Breast epithelium (tissue), 4 donors: ENCODE data around the gene ADA. TPM values are rescaled to one million over a fixed set of nuclear protein-coding genes. Genes with fewer than 3 reads are reported as not detected.
"Not testable (repeated sequence)": the region's sequence is repeated elsewhere in the genome, so short reads cannot be mapped to it uniquely, and the experiment has no call there.

Experiments
- DNase-seq, 2 donors: peaks; one replicate each; pipeline ENCODE4 v3.0.0-alpha.2; 2019; ENCODE audit warnings: low spot score in 2 of 2
- H3K27ac ChIP-seq, 2 donors: fragments of 200-600 bp; sonication (generic) in 1 of 2; one replicate each; pipeline ENCODE4 v1.5.1; 2016 to 2019; ENCODE audit warnings: mild to moderate bottlenecking in 1 of 2
- H3K27me3 ChIP-seq, 2 donors: fragments of 200-600 bp; sonication (generic) in 1 of 2; one replicate each; pipeline versions ENCODE4 v1.5.1 to v1.6.0; 2017 to 2019; ENCODE audit warnings: control low read depth in 1 of 2, mild to moderate bottlenecking in 1 of 2
- H3K36me3 ChIP-seq: fragments of 200-600 bp; one replicate; pipeline ENCODE4 v1.5.1; 2019
- H3K4me1 ChIP-seq, 2 donors: fragments of 200-600 bp; sonication (generic); one replicate each; pipeline ENCODE4 v1.5.1; 2016 to 2019; ENCODE audit warnings: control low read depth in 1 of 2
- H3K4me3 ChIP-seq, 3 donors: fragments of 200-600 bp; sonication (generic); 1 replicate in 2 of 3; 2 replicates in 1 of 3; pipeline ENCODE4 v1.5.1; 2016 to 2019; ENCODE audit warnings: mild to moderate bottlenecking in 3 of 3, moderate library complexity in 2 of 3
- H3K9me3 ChIP-seq, 2 donors: fragments of 200-600 bp; sonication (generic) in 1 of 2; one replicate each; pipeline ENCODE4 v1.5.1; 2016 to 2019; ENCODE audit warnings: control low read depth in 1 of 2
- POLR2A ChIP-seq: fragments of 450-650 bp; IDR thresholded peaks from one replicate; pipeline ENCODE4 v1.6.1; 2016; ENCODE audit warnings: antibody characterized with exemption, mild to moderate bottlenecking, moderate library complexity
- POLR2AphosphoS5 ChIP-seq, 3 donors: sonication (generic); formaldehyde crosslinking; IDR thresholded peaks; one replicate each; pipeline ENCODE4 v1.6.1; 2017; ENCODE audit warnings: antibody characterized with exemption in 3 of 3
- intact Hi-C: fragments of 100-400 bp; cut with DNase I; formaldehyde crosslinking; loops from one replicate; pipeline ENCODE4 v1.15.1; 2023; ENCODE audit warnings: low total_unique reads
- total RNA-seq, 3 donors: library from RNA; depleted of rRNA; stranded (reverse); fragments of >200 nt; gene quantifications; one replicate each; pipeline ENCODE4 v1.1.0, GENCODE V29; 2016
- TF ChIP-seq, protein P1 (sequence below), 3 donors: fragments of 450-650 bp; IDR thresholded peaks; one replicate each; pipeline ENCODE4 v1.5.1; 2016 to 2017; ENCODE audit warnings: antibody characterized with exemption in 3 of 3, mild to moderate bottlenecking in 3 of 3, moderate library complexity in 3 of 3

ADA gene
- total RNA-seq, 3 donors from 2014 or later: 5.7 to 46.2 (median 11.5) TPM

DNA sequence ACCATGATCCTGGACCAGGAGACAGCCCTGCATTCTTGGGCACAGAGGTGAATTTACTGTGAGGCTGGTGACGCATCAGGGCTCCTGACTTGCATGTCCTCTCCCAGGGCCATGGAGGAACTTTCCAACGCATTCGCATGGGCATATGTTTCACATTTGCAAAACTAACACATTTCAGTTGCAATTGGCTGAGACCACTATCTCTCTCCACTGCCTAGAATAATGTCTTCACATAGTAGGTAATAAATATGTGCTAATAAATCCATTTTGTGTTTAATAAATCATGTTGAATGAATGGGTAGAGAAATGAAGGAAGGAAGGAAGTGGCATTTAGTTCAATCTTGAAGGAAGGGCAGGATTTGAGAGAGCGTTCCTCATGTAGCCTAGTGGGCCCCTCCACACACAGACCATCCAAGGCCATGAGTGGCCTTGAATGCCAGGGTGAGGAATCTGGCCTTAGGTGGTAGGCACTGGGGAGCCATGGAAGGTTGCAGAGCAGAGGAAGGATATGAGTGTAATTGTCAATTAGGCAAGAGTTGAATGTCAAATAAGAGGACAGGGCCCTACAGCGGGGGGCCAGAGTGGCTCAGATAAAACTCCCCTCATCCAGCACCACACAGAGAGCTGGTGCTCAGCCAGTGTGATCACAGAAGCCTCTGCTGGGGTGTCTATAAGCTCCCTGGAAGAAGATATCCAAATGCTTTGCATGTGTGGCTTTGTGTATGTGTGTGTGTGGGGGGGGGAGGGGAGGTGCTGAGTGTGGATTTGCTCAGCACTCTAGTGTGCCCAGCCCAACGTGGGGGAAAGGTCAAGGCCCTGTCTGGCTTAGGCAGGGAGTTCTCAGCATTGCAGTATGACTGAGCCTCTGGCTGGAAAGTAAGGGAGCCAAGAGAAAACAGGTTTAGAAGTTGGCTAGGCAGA is 32.8 kb upstream of the ADA start:
- Histone ChIP-seq H3K36me3 (no peaks in the 10 kb centered on the region), H3K27ac (no peak overlapping the region), H3K27me3 (no peaks in the 10 kb centered on the region), H3K4me3 (no peak overlapping the region), H3K4me1 (no peaks in the 10 kb centered on the region), H3K9me3 (no peaks in the 10 kb centered on the region)
- DNase-seq: no peak
- intact Hi-C loops: loop anchor here (10.0 kb wide), 1 partner anchor 180 kb away; no protein-coding TSS in a partner anchor
- TF ChIP-seq POLR2AphosphoS5 (IDR thresholded peaks at IDR 0.05) (no peak), POLR2A (no peak)

DNA sequence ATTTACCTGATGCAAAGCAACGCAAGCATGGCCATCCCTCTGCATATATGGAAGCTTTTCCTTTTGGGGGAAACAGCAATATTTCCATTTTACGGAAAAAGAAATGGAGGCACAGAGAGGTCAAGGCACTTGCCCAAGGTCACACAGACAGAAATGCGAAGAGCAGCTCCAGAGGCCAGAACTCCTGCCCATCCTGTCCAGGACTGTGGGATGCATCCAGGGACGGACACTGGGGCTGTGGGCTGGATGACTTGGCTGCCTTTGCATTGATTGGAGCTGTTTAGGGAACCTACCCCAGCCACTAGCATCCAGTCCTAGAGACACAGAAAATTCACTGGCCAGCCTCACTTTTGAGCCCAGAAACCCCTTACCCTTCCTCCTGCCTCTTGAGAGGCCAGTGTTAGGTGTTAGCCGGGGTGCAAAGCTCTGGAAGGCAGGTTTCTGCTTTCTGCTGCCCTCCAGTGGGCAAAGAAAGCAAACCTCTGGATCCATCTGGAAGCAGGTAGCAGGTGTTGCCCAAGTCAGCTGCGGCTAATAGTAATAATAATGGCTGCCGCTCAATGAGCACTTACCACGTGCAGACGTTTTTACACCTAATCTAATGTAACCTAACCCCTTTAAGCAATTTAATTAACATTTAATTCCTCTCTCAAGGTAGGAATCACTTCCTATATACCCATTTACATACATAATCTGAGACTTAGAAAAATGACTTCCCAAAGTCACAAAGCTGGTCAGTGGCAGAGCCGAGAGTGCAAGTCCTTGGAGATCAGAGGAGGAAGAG is 32.0 kb upstream of the ADA start:
- H3K4me3 ChIP-seq: no peak overlapping the region
- H3K36me3 ChIP-seq: no peaks in the 10 kb centered on the region
- intact Hi-C loops: loop anchor here (10.0 kb wide), 1 partner anchor 181 kb away; no protein-coding TSS in a partner anchor
- TF ChIP-seq POLR2A: no peak
- TF ChIP-seq POLR2AphosphoS5 (IDR thresholded peaks at IDR 0.05): no peak
- TF ChIP-seq, protein P1, sequence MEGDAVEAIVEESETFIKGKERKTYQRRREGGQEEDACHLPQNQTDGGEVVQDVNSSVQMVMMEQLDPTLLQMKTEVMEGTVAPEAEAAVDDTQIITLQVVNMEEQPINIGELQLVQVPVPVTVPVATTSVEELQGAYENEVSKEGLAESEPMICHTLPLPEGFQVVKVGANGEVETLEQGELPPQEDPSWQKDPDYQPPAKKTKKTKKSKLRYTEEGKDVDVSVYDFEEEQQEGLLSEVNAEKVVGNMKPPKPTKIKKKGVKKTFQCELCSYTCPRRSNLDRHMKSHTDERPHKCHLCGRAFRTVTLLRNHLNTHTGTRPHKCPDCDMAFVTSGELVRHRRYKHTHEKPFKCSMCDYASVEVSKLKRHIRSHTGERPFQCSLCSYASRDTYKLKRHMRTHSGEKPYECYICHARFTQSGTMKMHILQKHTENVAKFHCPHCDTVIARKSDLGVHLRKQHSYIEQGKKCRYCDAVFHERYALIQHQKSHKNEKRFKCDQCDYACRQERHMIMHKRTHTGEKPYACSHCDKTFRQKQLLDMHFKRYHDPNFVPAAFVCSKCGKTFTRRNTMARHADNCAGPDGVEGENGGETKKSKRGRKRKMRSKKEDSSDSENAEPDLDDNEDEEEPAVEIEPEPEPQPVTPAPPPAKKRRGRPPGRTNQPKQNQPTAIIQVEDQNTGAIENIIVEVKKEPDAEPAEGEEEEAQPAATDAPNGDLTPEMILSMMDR (IDR thresholded peaks at IDR 0.05): peak; percentile 10 to 47 (median 30)
- no peak for DNase-seq
- H3K4me1 ChIP-seq: no peaks in the 10 kb centered on the region
- H3K27ac ChIP-seq: no peak overlapping the region
- H3K27me3 ChIP-seq: no peaks in the 10 kb centered on the region
- no peaks in the 10 kb centered on the region for H3K9me3 ChIP-seq

DNA sequence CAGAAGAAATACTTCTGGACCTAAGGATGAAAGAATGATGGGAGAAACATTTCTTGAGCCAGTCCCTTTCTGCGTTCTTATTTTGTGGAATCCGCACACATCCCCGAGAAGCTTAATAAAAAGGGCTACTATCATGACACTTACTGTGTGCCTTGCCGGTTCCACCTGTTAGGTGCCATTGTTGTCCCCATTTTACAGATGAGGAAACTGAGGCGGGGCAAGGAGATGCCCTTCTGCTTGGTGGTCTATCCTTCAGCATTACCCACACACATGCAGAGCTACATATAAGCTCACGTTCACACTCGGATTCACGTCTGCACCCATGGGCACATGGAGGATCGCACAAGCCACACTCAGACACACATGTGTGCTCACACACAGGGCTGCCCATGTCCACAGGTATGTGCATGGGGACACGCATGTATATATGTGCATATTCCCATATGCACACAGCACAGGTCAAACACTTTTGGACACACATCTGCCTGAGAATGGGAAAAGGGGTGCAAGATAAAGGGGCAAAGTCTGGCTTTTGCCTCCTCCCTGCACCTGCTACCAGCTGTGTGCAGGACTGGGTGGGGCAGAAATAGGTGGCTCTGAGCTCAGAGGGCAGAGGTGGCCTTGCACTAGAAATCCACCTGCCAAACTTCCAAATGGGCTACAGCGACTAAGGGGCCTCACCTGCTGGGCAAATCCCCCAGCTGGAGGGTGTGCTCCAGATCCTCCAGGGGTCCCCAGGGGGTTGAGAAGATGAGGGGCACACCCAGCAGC is 30.5 kb upstream of the ADA start:
- TF ChIP-seq, protein P1 (IDR thresholded peaks at IDR 0.05): no peak
- TF ChIP-seq POLR2A (no peak), POLR2AphosphoS5 (IDR thresholded peaks at IDR 0.05) (no peak)
- H3K27ac ChIP-seq: no peak overlapping the region
- DNase-seq: no peak
- intact Hi-C loops: loop anchor here (10.0 kb wide), 1 partner anchor 183 kb away; no protein-coding TSS in a partner anchor
- no peak overlapping the region for H3K4me3 ChIP-seq
- no peaks in the 10 kb centered on the region for H3K27me3 ChIP-seq
- no peaks in the 10 kb centered on the region for H3K9me3 ChIP-seq
- no peaks in the 10 kb centered on the region for H3K36me3 ChIP-seq
- H3K4me1 ChIP-seq: no peaks in the 10 kb centered on the region

DNA sequence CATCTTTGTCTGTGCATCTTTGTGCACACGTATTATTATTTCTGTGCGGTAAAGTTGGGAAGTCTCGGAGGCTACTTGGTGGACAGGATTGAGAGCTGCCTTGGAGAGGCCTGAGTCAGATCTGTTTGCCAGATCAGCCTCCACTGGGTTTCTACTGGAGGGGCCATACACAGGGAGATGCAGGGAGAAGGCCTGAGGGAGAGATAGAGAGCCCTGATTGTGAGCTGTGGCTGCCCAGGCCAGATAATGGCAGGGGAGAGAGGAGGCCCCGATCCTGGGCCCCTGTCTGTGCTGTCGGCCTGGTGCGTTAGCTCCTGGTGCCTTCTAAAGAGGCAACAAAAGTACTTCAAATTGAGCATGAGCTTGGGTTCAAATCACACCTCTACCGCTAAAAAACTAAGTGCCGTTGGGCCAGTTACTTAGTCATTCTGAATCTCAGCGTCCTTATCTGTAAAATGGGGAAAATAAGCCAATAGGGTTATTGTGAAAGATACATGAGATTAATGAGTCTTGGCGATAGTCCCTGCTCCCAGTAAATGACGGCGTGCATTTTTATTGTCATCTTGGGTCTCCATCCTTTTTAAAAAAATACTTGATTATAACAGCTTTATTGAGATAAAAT is 27.6 kb upstream of the ADA start:
- no peaks in the 10 kb centered on the region for H3K9me3 ChIP-seq
- intact Hi-C loops: no loop called here
- H3K27me3 ChIP-seq: no peaks in the 10 kb centered on the region
- no peak overlapping the region for H3K27ac ChIP-seq
- DNase-seq: no peak
- H3K36me3 ChIP-seq: no peaks in the 10 kb centered on the region
- no peak overlapping the region for H3K4me3 ChIP-seq
- no peaks in the 10 kb centered on the region for H3K4me1 ChIP-seq
- no peak for TF ChIP-seq POLR2A
- TF ChIP-seq, protein P1 (IDR thresholded peaks at IDR 0.05): no peak
- no peak for TF ChIP-seq POLR2AphosphoS5 (IDR thresholded peaks at IDR 0.05)

DNA sequence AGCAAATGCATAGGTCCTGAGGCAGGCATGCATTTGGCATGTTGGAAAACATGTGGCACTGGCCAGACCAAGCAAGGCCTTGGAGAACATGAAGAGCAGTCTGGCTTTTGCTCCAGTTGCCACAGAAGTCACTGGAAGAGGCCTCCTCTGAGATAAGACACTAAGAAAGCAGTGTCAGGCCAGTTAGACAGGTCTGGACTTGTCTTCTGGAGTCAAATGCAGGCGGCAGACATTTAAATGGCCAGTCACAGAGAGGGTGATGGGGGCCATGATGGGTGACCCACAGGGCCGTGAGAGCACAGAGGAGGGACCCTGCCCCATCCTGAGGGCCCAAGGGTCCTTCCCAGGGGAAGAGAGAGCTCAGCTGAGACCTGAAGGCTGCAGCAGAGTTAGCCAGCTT is 26.7 kb upstream of the ADA start:
- Histone ChIP-seq H3K36me3 (no peaks in the 10 kb centered on the region), H3K27ac (no peak overlapping the region), H3K27me3 (no peaks in the 10 kb centered on the region), H3K9me3 (no peaks in the 10 kb centered on the region), H3K4me3 (no peak overlapping the region), H3K4me1 (no peaks in the 10 kb centered on the region)
- intact Hi-C loops: no loop called here
- no peak for DNase-seq
- TF ChIP-seq POLR2AphosphoS5 (IDR thresholded peaks at IDR 0.05) (no peak), POLR2A (no peak)
- TF ChIP-seq, protein P1 (IDR thresholded peaks at IDR 0.05): no peak

DNA sequence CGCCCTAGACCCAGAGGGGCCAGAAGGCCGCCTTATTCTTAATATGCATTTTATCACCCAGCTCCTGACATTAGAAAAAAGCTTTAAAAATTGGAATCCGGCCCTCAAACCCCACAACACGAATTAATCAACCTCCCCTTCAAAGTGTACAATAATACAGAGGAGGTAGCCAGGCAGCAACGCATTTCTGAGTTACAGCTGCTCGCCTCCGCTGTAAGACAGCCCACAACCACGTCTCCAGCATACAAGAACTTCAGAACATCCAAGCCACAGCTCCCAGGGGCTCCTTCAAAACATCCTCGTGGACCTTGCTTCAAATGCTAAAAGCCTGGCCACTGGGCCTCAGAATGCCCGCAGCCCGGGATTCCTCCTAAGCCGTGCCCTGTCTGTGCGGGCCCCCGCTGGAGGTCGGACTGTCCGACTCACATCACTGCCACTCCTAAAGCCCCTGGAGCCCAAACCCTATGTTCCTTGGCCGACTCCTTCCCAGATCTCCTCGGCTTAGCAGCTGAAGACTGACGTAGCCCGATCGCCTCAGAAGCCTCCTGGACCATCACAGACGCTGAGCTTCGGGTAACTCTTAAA is 20.9 kb upstream of the ADA start:
- H3K4me1 ChIP-seq, H3K4me3 ChIP-seq, H3K27ac ChIP-seq, H3K27me3 ChIP-seq, H3K36me3 ChIP-seq, DNase-seq, H3K9me3 ChIP-seq, intact Hi-C loops: not testable (repeated sequence)

DNA sequence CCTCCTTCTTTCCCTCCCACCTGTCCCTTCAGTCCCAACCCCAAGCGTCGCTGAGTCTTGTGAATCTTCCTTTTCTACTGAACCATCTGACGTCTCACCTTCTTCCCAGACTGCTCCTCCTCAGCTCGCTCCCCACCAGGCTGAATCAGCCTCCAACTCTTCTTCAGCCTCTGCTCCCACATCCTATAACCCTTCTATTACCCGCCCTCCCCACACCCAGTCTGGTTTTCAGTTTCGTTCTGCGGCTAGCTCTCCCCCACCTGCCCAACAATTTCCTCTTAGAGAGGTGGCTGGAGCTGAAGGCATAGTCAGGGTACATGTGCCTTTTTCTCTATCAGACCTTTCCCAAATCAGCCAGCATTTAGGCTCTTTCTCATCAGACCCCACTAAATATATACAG is 20.0 kb upstream of the ADA start:
- H3K4me3 ChIP-seq, H3K9me3 ChIP-seq, DNase-seq, H3K27me3 ChIP-seq, H3K36me3 ChIP-seq, H3K27ac ChIP-seq, intact Hi-C loops, H3K4me1 ChIP-seq: not testable (repeated sequence)
